Mesothelial cell of epicardium (in vitro differentiated cells): ENCODE data around the gene FLRT2. TPM values are rescaled to one million over a fixed set of nuclear protein-coding genes. Genes with fewer than 3 reads are reported as not detected.

ENCODE experiments used
- DNase-seq, 2 experiments: peaks; one replicate each; pipeline ENCODE4 v3.0.0; 2021; ENCODE audit warnings: low spot score in 2 of 2; ENCODE audit not compliant: unreplicated experiment in 2 of 2
- H3K27ac Mint-ChIP-seq: 2 replicates; pipeline ENCODE4 v1.8.0; 2021; ENCODE audit warnings: mixed read lengths
- H3K27me3 Mint-ChIP-seq: 2 replicates; pipeline ENCODE4 v1.8.0; 2021; ENCODE audit warnings: low read depth, mixed read lengths
- H3K36me3 Mint-ChIP-seq: 2 replicates; pipeline ENCODE4 v1.8.0; 2021; ENCODE audit warnings: mixed read lengths
- H3K4me1 Mint-ChIP-seq: 2 replicates; pipeline ENCODE4 v1.8.0; 2021; ENCODE audit warnings: mixed read lengths
- H3K4me3 Mint-ChIP-seq: 2 replicates; pipeline ENCODE4 v1.8.0; 2021; ENCODE audit warnings: mild to moderate bottlenecking, moderate library complexity, mixed read lengths
- H3K9me3 Mint-ChIP-seq: 2 replicates; pipeline ENCODE4 v1.8.0; 2021; ENCODE audit warnings: mixed read lengths
- CTCF ChIP-seq: fragments of 200-600 bp; sonication (generic); IDR thresholded peaks from one replicate; pipeline ENCODE4 v1.5.0; 2021; ENCODE audit warnings: antibody characterized with exemption; ENCODE audit not compliant: unreplicated experiment
- total RNA-seq: library from RNA; stranded (reverse); gene quantifications from 3 replicates; pipeline ENCODE4 v1.2.1, GENCODE V29; 2021

The FLRT2 gene
- total RNA-seq, 1 donor from 2014 or later: 150 TPM

- H3K27me3 Mint-ChIP-seq: no peaks in the 10 kb centered on the region
- peak overlapping the region; percentile 85 for H3K27ac Mint-ChIP-seq
- H3K4me3 Mint-ChIP-seq: no peak overlapping the region
- H3K9me3 Mint-ChIP-seq: peaks cover 26% of the 10 kb centered on the region
- TF ChIP-seq CTCF: no peak
- peaks cover 37% of the 10 kb centered on the region for H3K36me3 Mint-ChIP-seq
- peaks cover 18% of the 10 kb centered on the region for H3K4me1 Mint-ChIP-seq
- no peak for DNase-seq
Measured at GRCh38 chr14:85587151-85587711, 57.3 kb downstream of the FLRT2 start.

- Mint-ChIP-seq H3K36me3 (peaks cover 48% of the 10 kb centered on the region), H3K4me1 (peaks cover 12% of the 10 kb centered on the region), H3K27ac (no peak overlapping the region), H3K9me3 (peaks cover 26% of the 10 kb centered on the region), H3K27me3 (no peaks in the 10 kb centered on the region), H3K4me3 (no peak overlapping the region)
- no peak for DNase-seq
- no peak for TF ChIP-seq CTCF
Measured at GRCh38 chr14:85590784-85591183, 60.8 kb downstream of the FLRT2 start.

- no peak overlapping the region for H3K4me3 Mint-ChIP-seq
- no peak overlapping the region for H3K27ac Mint-ChIP-seq
- H3K36me3 Mint-ChIP-seq: peaks cover 50% of the 10 kb centered on the region
- TF ChIP-seq CTCF: no peak
- DNase-seq: no peak
- peaks cover 2% of the 10 kb centered on the region for H3K4me1 Mint-ChIP-seq
- peaks cover 12% of the 10 kb centered on the region for H3K9me3 Mint-ChIP-seq
- no peaks in the 10 kb centered on the region for H3K27me3 Mint-ChIP-seq
Measured at GRCh38 chr14:85594217-85594616, 64.3 kb downstream of the FLRT2 start.

GRCh38 chr14:85595981-85596380 is 66.0 kb downstream of the FLRT2 start:
- no peaks in the 10 kb centered on the region for H3K27me3 Mint-ChIP-seq
- no peaks in the 10 kb centered on the region for H3K9me3 Mint-ChIP-seq
- no peak for TF ChIP-seq CTCF
- H3K4me1 Mint-ChIP-seq: peaks cover 14% of the 10 kb centered on the region
- peaks cover 38% of the 10 kb centered on the region for H3K36me3 Mint-ChIP-seq
- H3K27ac Mint-ChIP-seq: no peak overlapping the region
- DNase-seq: no peak
- H3K4me3 Mint-ChIP-seq: no peak overlapping the region

GRCh38 chr14:85596562-85596961 is 66.6 kb downstream of the FLRT2 start:
- Mint-ChIP-seq H3K36me3 (peaks cover 38% of the 10 kb centered on the region), H3K4me1 (peaks cover 15% of the 10 kb centered on the region), H3K27me3 (no peaks in the 10 kb centered on the region), H3K9me3 (no peaks in the 10 kb centered on the region), H3K4me3 (no peak overlapping the region), H3K27ac (no peak overlapping the region)
- no peak for TF ChIP-seq CTCF
- no peak for DNase-seq

- no peak for DNase-seq
- TF ChIP-seq CTCF: no peak
- no peak overlapping the region for H3K27ac Mint-ChIP-seq
- no peaks in the 10 kb centered on the region for H3K27me3 Mint-ChIP-seq
- no peak overlapping the region for H3K4me3 Mint-ChIP-seq
- no peaks in the 10 kb centered on the region for H3K9me3 Mint-ChIP-seq
- H3K4me1 Mint-ChIP-seq: peaks cover 19% of the 10 kb centered on the region
- peaks cover 36% of the 10 kb centered on the region for H3K36me3 Mint-ChIP-seq
Measured at GRCh38 chr14:85597701-85598100, 67.8 kb downstream of the FLRT2 start.
